K562 treated with DMSO at 1 percent for 4 hours (cell line): ENCODE measurements around the gene ARID2. TPM values are rescaled to one million over a fixed set of nuclear protein-coding genes. Genes with fewer than 3 reads are reported as not detected.

Source experiments
- total RNA-seq: library from RNA; unstranded; fragments of 300-600 nt; gene quantifications from 2 replicates; pipeline ENCODE4 v1.2.3, GENCODE V29; 2022; ENCODE audit not compliant: insufficient read depth

ARID2 gene, protein sequence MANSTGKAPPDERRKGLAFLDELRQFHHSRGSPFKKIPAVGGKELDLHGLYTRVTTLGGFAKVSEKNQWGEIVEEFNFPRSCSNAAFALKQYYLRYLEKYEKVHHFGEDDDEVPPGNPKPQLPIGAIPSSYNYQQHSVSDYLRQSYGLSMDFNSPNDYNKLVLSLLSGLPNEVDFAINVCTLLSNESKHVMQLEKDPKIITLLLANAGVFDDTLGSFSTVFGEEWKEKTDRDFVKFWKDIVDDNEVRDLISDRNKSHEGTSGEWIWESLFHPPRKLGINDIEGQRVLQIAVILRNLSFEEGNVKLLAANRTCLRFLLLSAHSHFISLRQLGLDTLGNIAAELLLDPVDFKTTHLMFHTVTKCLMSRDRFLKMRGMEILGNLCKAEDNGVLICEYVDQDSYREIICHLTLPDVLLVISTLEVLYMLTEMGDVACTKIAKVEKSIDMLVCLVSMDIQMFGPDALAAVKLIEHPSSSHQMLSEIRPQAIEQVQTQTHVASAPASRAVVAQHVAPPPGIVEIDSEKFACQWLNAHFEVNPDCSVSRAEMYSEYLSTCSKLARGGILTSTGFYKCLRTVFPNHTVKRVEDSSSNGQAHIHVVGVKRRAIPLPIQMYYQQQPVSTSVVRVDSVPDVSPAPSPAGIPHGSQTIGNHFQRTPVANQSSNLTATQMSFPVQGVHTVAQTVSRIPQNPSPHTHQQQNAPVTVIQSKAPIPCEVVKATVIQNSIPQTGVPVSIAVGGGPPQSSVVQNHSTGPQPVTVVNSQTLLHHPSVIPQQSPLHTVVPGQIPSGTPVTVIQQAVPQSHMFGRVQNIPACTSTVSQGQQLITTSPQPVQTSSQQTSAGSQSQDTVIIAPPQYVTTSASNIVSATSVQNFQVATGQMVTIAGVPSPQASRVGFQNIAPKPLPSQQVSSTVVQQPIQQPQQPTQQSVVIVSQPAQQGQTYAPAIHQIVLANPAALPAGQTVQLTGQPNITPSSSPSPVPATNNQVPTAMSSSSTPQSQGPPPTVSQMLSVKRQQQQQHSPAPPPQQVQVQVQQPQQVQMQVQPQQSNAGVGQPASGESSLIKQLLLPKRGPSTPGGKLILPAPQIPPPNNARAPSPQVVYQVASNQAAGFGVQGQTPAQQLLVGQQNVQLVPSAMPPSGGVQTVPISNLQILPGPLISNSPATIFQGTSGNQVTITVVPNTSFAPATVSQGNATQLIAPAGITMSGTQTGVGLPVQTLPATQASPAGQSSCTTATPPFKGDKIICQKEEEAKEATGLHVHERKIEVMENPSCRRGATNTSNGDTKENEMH (N-terminal part only)
- total RNA-seq: 6.3 and 7.8 TPM in 2 replicates

DNA sequence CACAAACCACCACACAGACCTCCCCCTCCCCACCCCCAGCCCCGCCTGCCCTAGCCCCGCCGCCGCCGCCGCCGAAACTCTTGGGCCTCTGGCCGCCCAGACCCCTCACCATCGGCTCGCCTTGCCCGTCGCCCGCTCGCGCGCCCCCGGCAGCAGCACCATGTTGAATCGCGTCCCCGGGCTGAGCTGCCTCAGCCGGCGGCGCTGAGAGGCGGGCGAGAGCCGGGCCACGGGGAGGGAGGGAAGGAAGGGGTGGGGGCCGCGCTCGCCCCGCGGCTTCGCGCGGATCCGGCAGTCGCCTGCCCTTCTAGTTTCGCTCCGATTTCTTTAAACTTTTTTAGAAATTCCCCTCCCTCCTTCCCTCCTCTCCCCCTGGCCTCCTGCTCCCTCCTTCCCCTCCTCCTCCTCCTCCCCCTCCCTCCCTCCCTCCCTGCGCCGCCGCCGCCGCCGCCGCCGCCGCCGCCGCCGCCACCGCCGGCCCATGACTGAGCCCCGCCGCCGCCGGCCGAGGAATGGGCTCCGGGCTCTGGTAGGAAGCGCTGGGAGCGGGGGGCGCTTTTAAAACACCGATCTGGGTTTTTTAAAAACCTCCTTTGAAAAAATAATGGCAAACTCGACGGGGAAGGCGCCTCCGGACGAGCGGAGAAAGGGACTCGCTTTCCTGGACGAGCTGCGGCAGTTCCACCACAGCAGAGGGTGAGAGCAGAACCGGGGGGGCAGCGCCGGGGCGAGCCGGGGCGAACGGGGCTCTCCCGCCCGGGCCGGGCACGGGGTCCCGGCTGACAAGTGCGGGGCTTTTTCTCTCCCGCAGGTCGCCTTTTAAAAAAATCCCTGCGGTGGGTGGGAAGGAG lies at the start of gene ARID2:
ARID2 (plus strand) TSS at position 474 of the 851 bp plus-strand sequence; CDS start at position 605, 131 bp downstream.

